ENCODE measurements around the gene CNIH4.
"Not testable (repeated sequence)": the region's sequence is repeated elsewhere in the genome, so short reads cannot be mapped to it uniquely, and the experiment has no call there.

DNA sequence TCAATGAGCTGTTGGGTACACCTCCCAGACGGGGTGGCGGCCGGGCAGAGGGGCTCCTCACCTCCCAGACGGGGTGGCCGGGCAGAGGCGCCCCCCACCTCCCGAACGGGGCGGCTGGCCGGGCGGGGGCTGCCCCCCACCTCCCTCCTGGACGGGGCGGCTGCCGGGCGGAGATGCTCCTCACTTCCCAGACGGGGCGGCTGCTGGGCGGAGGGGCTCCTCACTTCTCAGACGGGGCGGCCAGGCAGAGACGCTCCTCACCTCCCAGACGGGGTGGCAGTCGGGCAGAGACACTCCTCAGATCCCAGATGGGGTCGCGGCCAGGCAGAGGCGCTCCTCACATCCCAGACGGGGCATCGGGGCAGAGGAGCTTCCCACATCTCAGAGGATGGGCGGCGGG, 7.0 kb upstream of the CNIH4 start:
- TF ChIP-seq POLR2A (IDR thresholded peaks at IDR 0.05): not testable (repeated sequence)
- TF ChIP-seq, protein P1, sequence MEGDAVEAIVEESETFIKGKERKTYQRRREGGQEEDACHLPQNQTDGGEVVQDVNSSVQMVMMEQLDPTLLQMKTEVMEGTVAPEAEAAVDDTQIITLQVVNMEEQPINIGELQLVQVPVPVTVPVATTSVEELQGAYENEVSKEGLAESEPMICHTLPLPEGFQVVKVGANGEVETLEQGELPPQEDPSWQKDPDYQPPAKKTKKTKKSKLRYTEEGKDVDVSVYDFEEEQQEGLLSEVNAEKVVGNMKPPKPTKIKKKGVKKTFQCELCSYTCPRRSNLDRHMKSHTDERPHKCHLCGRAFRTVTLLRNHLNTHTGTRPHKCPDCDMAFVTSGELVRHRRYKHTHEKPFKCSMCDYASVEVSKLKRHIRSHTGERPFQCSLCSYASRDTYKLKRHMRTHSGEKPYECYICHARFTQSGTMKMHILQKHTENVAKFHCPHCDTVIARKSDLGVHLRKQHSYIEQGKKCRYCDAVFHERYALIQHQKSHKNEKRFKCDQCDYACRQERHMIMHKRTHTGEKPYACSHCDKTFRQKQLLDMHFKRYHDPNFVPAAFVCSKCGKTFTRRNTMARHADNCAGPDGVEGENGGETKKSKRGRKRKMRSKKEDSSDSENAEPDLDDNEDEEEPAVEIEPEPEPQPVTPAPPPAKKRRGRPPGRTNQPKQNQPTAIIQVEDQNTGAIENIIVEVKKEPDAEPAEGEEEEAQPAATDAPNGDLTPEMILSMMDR (IDR thresholded peaks at IDR 0.05): not testable (repeated sequence)

Measured in thyroid gland (tissue), 4 donors.